Esophagus muscularis mucosa (tissue), 3 donors: Measurements from ENCODE around the gene HSBP1L1.

Experiments used
- POLR2A ChIP-seq: fragments of 450-650 bp; IDR thresholded peaks from one replicate; pipeline ENCODE4 v1.6.1; 2017; ENCODE audit warnings: antibody characterized with exemption, moderate library complexity, mild to moderate bottlenecking, low read depth
- POLR2AphosphoS5 ChIP-seq, 2 donors: sonication (generic); formaldehyde crosslinking; IDR thresholded peaks; one replicate each; pipeline ENCODE4 v1.6.1; 2017; ENCODE audit warnings: antibody characterized with exemption in 2 of 2
- TF ChIP-seq, protein P1 (sequence below), 3 experiments: fragments of 200-600 bp in 2 of 3; fragments of 450-650 bp in 1 of 3; sonication (generic) in 2 of 3; IDR thresholded peaks; one replicate each; pipeline ENCODE4 v1.5.1; 2017 to 2019; ENCODE audit warnings: antibody characterized with exemption in 3 of 3, mild to moderate bottlenecking in 2 of 3, moderate library complexity in 1 of 3

- no peak for TF ChIP-seq POLR2A
- TF ChIP-seq, protein P1, sequence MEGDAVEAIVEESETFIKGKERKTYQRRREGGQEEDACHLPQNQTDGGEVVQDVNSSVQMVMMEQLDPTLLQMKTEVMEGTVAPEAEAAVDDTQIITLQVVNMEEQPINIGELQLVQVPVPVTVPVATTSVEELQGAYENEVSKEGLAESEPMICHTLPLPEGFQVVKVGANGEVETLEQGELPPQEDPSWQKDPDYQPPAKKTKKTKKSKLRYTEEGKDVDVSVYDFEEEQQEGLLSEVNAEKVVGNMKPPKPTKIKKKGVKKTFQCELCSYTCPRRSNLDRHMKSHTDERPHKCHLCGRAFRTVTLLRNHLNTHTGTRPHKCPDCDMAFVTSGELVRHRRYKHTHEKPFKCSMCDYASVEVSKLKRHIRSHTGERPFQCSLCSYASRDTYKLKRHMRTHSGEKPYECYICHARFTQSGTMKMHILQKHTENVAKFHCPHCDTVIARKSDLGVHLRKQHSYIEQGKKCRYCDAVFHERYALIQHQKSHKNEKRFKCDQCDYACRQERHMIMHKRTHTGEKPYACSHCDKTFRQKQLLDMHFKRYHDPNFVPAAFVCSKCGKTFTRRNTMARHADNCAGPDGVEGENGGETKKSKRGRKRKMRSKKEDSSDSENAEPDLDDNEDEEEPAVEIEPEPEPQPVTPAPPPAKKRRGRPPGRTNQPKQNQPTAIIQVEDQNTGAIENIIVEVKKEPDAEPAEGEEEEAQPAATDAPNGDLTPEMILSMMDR (IDR thresholded peaks at IDR 0.05): no peak
- TF ChIP-seq POLR2AphosphoS5 (IDR thresholded peaks at IDR 0.05): no peak
Observed at GRCh38 chr18:79972720-79973119, 8.3 kb downstream of the HSBP1L1 start.
